CD8-positive, alpha-beta memory T cell (primary cell): ENCODE data around the gene TAAR8. TPM values are rescaled to one million over a fixed set of nuclear protein-coding genes. Genes with fewer than 3 reads are reported as not detected.
"Not testable (repeated sequence)": the region's sequence is repeated elsewhere in the genome, so short reads cannot be mapped to it uniquely, and the experiment has no call there.

Experiments
- CTCF ChIA-PET: fragments of 350-600 bp; sonication (Branson Sonifier 250); formaldehyde crosslinking; loops from one replicate; lab custom pipeline; 2021; ENCODE audit warnings: antibody characterized with exemption; lab: Charles Lee
- POLR2A ChIA-PET: fragments of 350-600 bp; sonication (Branson Sonifier 250); formaldehyde crosslinking; loops from one replicate; lab custom pipeline; 2021; ENCODE audit warnings: antibody characterized with exemption; lab: Charles Lee
- DNase-seq, 5 donors: peaks; one replicate each; pipeline versions ENCODE4 v3.0.0 to v3.0.0-alpha.2; 2020 to 2022; ENCODE audit warnings: mixed read lengths in 1 of 5
- H3K27ac ChIP-seq: one replicate; pipeline ENCODE4 v1.7.0; 2013; ENCODE audit warnings: low read depth, mild to moderate bottlenecking, low read length, moderate library complexity
- H3K27me3 ChIP-seq: 2 replicates; pipeline ENCODE4 v1.7.0; 2013; ENCODE audit warnings: low read length, mild to moderate bottlenecking; ENCODE audit not compliant: insufficient read depth, poor library complexity, severe bottlenecking
- H3K36me3 ChIP-seq: 2 replicates; pipeline ENCODE4 v1.7.0; 2013; ENCODE audit warnings: mild to moderate bottlenecking, low read length, moderate library complexity; ENCODE audit not compliant: insufficient read depth
- H3K4me1 ChIP-seq: 2 replicates; pipeline ENCODE4 v1.7.0; 2013; ENCODE audit warnings: mild to moderate bottlenecking, low read length, moderate library complexity; ENCODE audit not compliant: insufficient read depth
- H3K4me3 ChIP-seq: 2 replicates; pipeline ENCODE4 v1.7.0; 2013; ENCODE audit warnings: mild to moderate bottlenecking, low read length
- H3K9me3 ChIP-seq: 2 replicates; pipeline ENCODE4 v1.7.0; 2013; ENCODE audit warnings: mild to moderate bottlenecking, low read length
- H3K27ac Mint-ChIP-seq, 8 donors: one replicate each; pipeline ENCODE4 v1.8.0; 2020 to 2021; ENCODE audit warnings: mixed read lengths in 8 of 8, mild to moderate bottlenecking in 6 of 8, inconsistent platforms in 3 of 8, moderate library complexity in 3 of 8
- H3K27me3 Mint-ChIP-seq, 2 donors: one replicate each; pipeline ENCODE4 v1.8.0; 2020 to 2021; ENCODE audit warnings: mixed read lengths in 2 of 2, mild to moderate bottlenecking in 1 of 2, moderate library complexity in 1 of 2
- H3K36me3 Mint-ChIP-seq, 3 donors: one replicate each; pipeline ENCODE4 v1.8.0; 2020 to 2021; ENCODE audit warnings: mixed read lengths in 3 of 3, inconsistent platforms in 1 of 3, mild to moderate bottlenecking in 1 of 3
- H3K4me1 Mint-ChIP-seq, 3 donors: one replicate each; pipeline ENCODE4 v1.8.0; 2020 to 2021; ENCODE audit warnings: mixed read lengths in 3 of 3, inconsistent platforms in 1 of 3, mild to moderate bottlenecking in 1 of 3
- H3K4me3 Mint-ChIP-seq, 7 donors: one replicate each; pipeline ENCODE4 v1.8.0; 2020 to 2021; ENCODE audit warnings: mixed read lengths in 7 of 7, mild to moderate bottlenecking in 6 of 7, moderate library complexity in 4 of 7, inconsistent platforms in 2 of 7
- H3K9me3 Mint-ChIP-seq, 5 donors: one replicate each; pipeline ENCODE4 v1.8.0; 2020 to 2022; ENCODE audit warnings: mixed read lengths in 5 of 5, mild to moderate bottlenecking in 3 of 5, moderate library complexity in 2 of 5, inconsistent platforms in 1 of 5
- polyA plus RNA-seq: library from polyadenylated mRNA; unstranded; fragments of 300-500 nt; fragmentation: Illumina TruSeq; gene quantifications from one replicate; pipeline ENCODE4 v1.2.3, GENCODE V29; 2021
- total RNA-seq, 2 experiments: library from RNA; stranded (reverse); gene quantifications; one replicate each; pipeline ENCODE4 v1.2.3, GENCODE V29; 2021

The TAAR8 gene
- total and polyA plus RNA-seq, 3 experiments from 2014 or later: not detected

DNA sequence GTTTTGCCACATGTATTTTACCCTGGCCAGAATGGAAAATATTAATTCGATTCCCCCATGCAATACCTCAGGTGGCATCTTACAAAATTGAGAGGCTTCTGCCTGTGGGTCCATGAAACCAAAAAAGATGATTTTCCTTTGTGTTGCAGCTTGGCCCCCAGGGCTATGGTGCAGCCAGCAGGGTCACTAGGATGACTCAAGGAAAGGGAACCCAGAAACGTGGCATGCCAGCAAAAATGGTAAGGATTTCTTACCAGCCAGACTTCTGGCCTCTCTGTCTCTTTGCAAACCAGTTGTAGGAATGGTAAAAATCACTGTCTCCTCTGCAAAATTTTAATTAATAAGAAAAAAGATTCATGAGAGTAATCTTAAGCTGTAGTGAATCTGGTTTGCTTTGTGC lies 26.0 kb upstream of the TAAR8 start:
- no peak overlapping the region for H3K27ac Mint-ChIP-seq
- H3K27me3 Mint-ChIP-seq: peaks cover 9 to 64% of the 10 kb centered on the region in 2 donors
- H3K36me3 Mint-ChIP-seq: no peaks in the 10 kb centered on the region
- Histone ChIP-seq H3K27me3 (no peaks in the 10 kb centered on the region), H3K27ac (no peak overlapping the region), H3K36me3 (no peaks in the 10 kb centered on the region), H3K4me3 (no peak overlapping the region), H3K9me3 (no peaks in the 10 kb centered on the region), H3K4me1 (no peaks in the 10 kb centered on the region)
- peaks cover 2 to 4% (median 3%) of the 10 kb centered on the region in 3 donors for H3K4me1 Mint-ChIP-seq
- no peaks in the 10 kb centered on the region for H3K9me3 Mint-ChIP-seq
- no peak for DNase-seq
- POLR2A ChIA-PET: no interaction called here
- CTCF ChIA-PET: interaction anchor here (1.2 to 1.3 kb wide), 3 partner anchors 9 to 142 kb away, joined by 3 to 4 read pairs (median 4); partner anchors contain the start of gene STX7
- no peak overlapping the region for H3K4me3 Mint-ChIP-seq

DNA sequence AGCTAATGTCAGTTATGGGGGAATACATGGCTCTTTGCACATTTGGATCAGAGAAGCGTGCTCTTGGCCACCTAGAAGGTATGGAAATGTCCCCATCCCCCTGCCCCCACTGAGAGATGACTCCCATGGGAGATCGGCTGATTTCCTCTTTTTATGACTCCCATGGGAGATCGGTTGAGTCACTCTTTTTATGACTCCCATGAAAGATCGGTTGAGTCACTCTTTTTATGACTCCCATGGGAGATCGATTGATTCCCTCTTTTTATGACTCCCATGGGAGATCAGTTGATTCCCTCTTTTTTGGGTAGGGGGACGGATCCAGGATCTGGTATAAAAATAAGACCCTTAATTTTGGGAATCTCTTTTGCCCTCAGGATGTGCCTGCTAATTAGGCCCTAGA lies 24.7 kb upstream of the TAAR8 start:
- no peak for DNase-seq
- POLR2A ChIA-PET: no interaction called here
- Mint-ChIP-seq H3K4me1 (peaks cover 2 to 4% (median 3%) of the 10 kb centered on the region in 3 donors), H3K9me3 (no peaks in the 10 kb centered on the region), H3K27me3 (peaks cover 9 to 55% of the 10 kb centered on the region in 2 donors), H3K4me3 (no peak overlapping the region), H3K36me3 (no peaks in the 10 kb centered on the region), H3K27ac (no peak overlapping the region)
- no peaks in the 10 kb centered on the region for H3K9me3 ChIP-seq
- no peaks in the 10 kb centered on the region for H3K36me3 ChIP-seq
- H3K27me3 ChIP-seq: no peaks in the 10 kb centered on the region
- no peak overlapping the region for H3K27ac ChIP-seq
- H3K4me3 ChIP-seq: no peak overlapping the region
- CTCF ChIA-PET: no interaction called here
- no peaks in the 10 kb centered on the region for H3K4me1 ChIP-seq

GRCh38 chr6:132530293-132530974 lies 22.0 kb upstream of the TAAR8 start:
- Histone ChIP-seq H3K27ac (no peak overlapping the region), H3K36me3 (no peaks in the 10 kb centered on the region), H3K27me3 (no peaks in the 10 kb centered on the region), H3K9me3 (no peaks in the 10 kb centered on the region), H3K4me3 (no peak overlapping the region), H3K4me1 (no peaks in the 10 kb centered on the region)
- POLR2A ChIA-PET: no interaction called here
- Mint-ChIP-seq H3K36me3 (peaks cover 0 to 10% (median 0%) of the 10 kb centered on the region in 3 donors), H3K27me3 (peaks cover 8 to 37% of the 10 kb centered on the region in 2 donors), H3K9me3 (peaks cover 0 to 3% (median 0%) of the 10 kb centered on the region in 5 donors), H3K27ac (no peak overlapping the region), H3K4me3 (peak overlapping the region in 1 of 7 donors; percentile 61), H3K4me1 (peaks cover 2 to 4% (median 3%) of the 10 kb centered on the region in 3 donors)
- peak; percentile 49 to 78 (median 59) for DNase-seq
- CTCF ChIA-PET: interaction anchor here (0.7 to 2.0 kb wide), 11 partner anchors 8 to 1386 kb away, joined by 3 to 12 read pairs (median 4); partner anchors contain the start of genes SLC18B1 and STX7

DNA sequence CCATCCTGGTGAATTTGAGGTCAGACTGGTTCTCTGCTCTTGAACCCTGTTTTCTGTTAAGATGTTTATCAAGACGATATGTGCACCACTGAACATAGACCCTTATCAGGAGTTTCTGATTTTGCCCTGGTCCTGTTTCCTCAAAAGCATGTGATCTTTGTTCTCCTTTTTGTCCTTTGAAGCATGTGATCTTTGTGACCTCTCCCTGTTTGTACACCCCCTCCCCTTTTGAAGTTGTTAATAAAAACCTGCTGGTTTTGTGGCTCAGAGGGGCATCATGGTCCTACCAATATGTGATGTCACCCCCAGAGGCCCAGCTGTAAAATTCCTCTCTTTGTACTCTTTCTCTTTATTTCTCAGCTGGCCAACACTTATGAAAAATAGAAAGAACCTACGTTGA lies 17.9 kb upstream of the TAAR8 start:
- H3K27me3 ChIP-seq, DNase-seq, CTCF ChIA-PET, H3K4me3 ChIP-seq, H3K27ac Mint-ChIP-seq, H3K27ac ChIP-seq, H3K9me3 ChIP-seq, H3K36me3 ChIP-seq, H3K4me3 Mint-ChIP-seq, H3K4me1 Mint-ChIP-seq, H3K4me1 ChIP-seq, POLR2A ChIA-PET, H3K9me3 Mint-ChIP-seq: not testable (repeated sequence)
- H3K36me3 Mint-ChIP-seq: peaks cover 0 to 14% (median 0%) of the 10 kb centered on the region in 3 donors
- peaks cover 4 to 27% of the 10 kb centered on the region in 2 donors for H3K27me3 Mint-ChIP-seq

- no peak overlapping the region for H3K27ac Mint-ChIP-seq
- CTCF ChIA-PET: no interaction called here
- no peaks in the 10 kb centered on the region for H3K4me1 ChIP-seq
These were observed 15.3 kb upstream of the TAAR8 start for GRCh38 chr6:132537145-132537544.

GRCh38 chr6:132537977-132538376 lies 14.5 kb upstream of the TAAR8 start, which contains the start of gene TAAR9:
TAAR9 (plus strand) TSS chr6:132538277; CDS start chr6:132538290, 13 bp downstream.
- H3K4me1 ChIP-seq: no peaks in the 10 kb centered on the region
- no peak for DNase-seq
- no peak within 1 kb of the TSS for H3K27ac ChIP-seq
- Mint-ChIP-seq H3K27me3 (peaks cover 7 to 42% of the 10 kb centered on the region in 2 donors), H3K36me3 (peaks cover 0 to 14% (median 0%) of the 10 kb centered on the region in 3 donors), H3K4me3 (no peak within 1 kb of the TSS), H3K4me1 (no peaks in the 10 kb centered on the region), H3K27ac (no peak within 1 kb of the TSS), H3K9me3 (peaks cover 0 to 3% (median 0%) of the 10 kb centered on the region in 5 donors)
- H3K9me3 ChIP-seq: no peaks in the 10 kb centered on the region
- no peaks in the 10 kb centered on the region for H3K36me3 ChIP-seq
- no peak within 1 kb of the TSS for H3K4me3 ChIP-seq
- H3K27me3 ChIP-seq: no peaks in the 10 kb centered on the region
- ChIA-PET CTCF (no interaction called here), POLR2A (no interaction called here)

More at GRCh38 chr6:132537145-132537544, 15.3 kb upstream of the TAAR8 start:
- Mint-ChIP-seq H3K4me1 (no peaks in the 10 kb centered on the region), H3K27me3 (peaks cover 7 to 39% of the 10 kb centered on the region in 2 donors), H3K9me3 (peaks cover 0 to 3% (median 0%) of the 10 kb centered on the region in 5 donors), H3K36me3 (peaks cover 0 to 14% (median 0%) of the 10 kb centered on the region in 3 donors), H3K4me3 (no peak overlapping the region)
- no peaks in the 10 kb centered on the region for H3K9me3 ChIP-seq
- POLR2A ChIA-PET: no interaction called here
- H3K27me3 ChIP-seq: no peaks in the 10 kb centered on the region
- no peaks in the 10 kb centered on the region for H3K36me3 ChIP-seq
- H3K4me3 ChIP-seq: no peak overlapping the region
- H3K27ac ChIP-seq: no peak overlapping the region
- no peak for DNase-seq

DNA sequence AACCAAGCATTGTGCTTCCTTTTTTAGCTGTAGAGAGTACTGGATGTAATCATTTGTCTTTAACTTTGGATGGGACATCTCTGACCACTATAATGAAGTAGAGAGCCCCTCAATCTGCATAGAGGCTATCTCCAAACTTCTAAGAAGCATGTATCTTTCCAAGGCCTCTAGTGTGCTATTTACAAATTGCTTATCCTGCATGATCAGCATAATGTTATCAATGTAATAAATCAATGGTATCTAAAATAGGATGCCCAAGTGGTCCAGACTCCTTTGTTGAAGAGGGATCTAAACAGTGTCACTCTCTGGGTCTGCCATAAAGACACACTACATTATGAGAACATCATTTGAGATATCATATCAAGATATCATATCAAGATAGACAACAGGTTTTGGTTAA lies 7.6 kb upstream of the TAAR8 start:
- Mint-ChIP-seq H3K4me1 (no peaks in the 10 kb centered on the region), H3K27me3 (peaks cover 12 to 24% of the 10 kb centered on the region in 2 donors), H3K27ac (no peak overlapping the region), H3K36me3 (no peaks in the 10 kb centered on the region), H3K9me3 (no peaks in the 10 kb centered on the region), H3K4me3 (no peak overlapping the region)
- Histone ChIP-seq H3K27ac (no peak overlapping the region), H3K27me3 (no peaks in the 10 kb centered on the region), H3K4me1 (no peaks in the 10 kb centered on the region), H3K9me3 (no peaks in the 10 kb centered on the region), H3K4me3 (no peak overlapping the region), H3K36me3 (no peaks in the 10 kb centered on the region)
- ChIA-PET POLR2A (no interaction called here), CTCF (no interaction called here)
- DNase-seq: no peak

DNA sequence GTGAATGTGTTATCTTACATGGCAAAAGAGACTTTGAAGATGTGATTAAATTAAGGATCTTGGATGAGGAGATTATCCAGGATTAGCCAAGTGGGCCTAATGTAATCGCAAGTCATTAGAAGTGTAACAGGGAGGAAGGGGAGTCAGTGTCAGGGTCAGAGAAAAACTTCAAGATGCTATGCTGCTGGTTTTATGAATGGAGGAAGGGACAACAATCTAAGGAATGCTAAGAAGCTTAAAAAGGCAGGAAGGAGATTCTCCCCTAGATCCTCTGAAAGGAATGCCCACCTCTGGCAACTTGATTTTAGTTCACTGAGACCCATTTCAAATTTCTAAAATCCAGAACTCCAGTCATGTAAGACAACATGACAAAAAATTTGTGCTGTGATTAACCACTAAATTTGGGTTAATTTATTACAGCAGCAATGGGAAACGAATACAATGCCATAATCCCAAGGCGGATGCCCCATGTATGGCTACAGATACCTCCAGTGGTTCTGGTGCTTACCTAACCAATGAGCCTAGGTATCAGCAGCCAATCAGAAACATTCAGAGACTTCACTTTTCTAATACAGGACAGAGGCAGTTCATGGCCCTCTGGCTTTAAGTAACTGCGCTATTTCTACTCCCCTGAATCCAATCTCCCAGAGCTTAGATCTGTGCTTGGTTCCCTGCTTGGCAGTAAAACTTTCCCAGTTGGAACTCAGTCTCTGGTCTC lies 3.6 kb upstream of the TAAR8 start:
- H3K9me3 ChIP-seq: no peaks in the 10 kb centered on the region
- no peaks in the 10 kb centered on the region for H3K4me1 Mint-ChIP-seq
- no peak overlapping the region for H3K4me3 Mint-ChIP-seq
- ChIA-PET POLR2A (no interaction called here), CTCF (no interaction called here)
- H3K27ac Mint-ChIP-seq: no peak overlapping the region
- no peaks in the 10 kb centered on the region for H3K4me1 ChIP-seq
- H3K27me3 Mint-ChIP-seq: peaks cover 8 to 18% of the 10 kb centered on the region in 2 donors
- no peak overlapping the region for H3K27ac ChIP-seq
- H3K36me3 ChIP-seq: no peaks in the 10 kb centered on the region
- no peaks in the 10 kb centered on the region for H3K27me3 ChIP-seq
- no peaks in the 10 kb centered on the region for H3K36me3 Mint-ChIP-seq
- no peak for DNase-seq
- H3K4me3 ChIP-seq: no peak overlapping the region
- no peaks in the 10 kb centered on the region for H3K9me3 Mint-ChIP-seq
